ENCODE data around the gene PIK3R5. TPM values are rescaled to one million over a fixed set of nuclear protein-coding genes. Genes with fewer than 3 reads are reported as not detected.

Gene PIK3R5
- total RNA-seq, 1 experiment from 2014 or later = not detected

DNA sequence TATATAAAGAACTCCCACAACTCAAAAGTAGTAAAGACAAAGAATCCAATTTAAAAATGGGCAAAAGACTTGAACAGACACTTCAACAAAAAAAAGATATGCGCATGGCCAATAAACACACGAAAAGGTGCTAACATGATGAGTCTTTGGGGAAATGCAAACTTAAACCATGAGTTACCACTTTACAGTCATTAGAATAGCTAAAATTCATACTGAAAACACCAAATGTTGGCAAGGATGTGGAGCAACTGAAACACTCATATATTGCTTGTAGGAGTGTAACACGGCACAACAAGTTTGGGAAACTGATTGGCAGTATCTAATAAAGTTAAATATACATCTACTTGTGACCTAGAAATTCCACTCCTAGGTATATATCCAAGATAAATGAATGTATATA, 3.0 kb upstream of the PIK3R5 start:
- no TSS peak for BruUV-seq (replicated peaks)
- no peaks in the 10 kb centered on the region for H3K9me3 ChIP-seq
- POLR2A ChIA-PET = no interaction called here

DNA sequence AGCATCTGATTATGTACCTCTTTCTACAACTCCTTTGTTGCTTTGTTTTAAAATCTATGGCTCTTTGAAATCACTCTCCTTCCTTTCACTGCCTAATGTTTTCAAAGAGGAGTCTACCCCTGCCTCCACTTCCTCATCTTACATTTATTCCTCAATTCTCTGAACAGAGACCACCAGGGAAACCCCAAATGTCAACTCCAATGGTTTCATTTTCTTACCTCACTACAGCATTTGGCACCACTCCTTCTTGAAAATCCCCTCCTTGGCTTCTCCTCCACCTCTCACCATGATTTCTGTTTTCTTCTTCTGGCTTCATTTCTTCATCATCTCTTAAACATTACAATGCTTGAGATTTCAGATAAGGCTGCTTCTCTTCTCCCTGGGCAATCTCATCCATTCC, 2.4 kb upstream of the PIK3R5 start:
- Mint-ChIP-seq H3K4me1 (ENCODE audit: low read depth, unreplicated experiment) (no peaks in the 10 kb centered on the region), H3K27ac (ENCODE audit: unreplicated experiment) (no peak overlapping the region), H3K9me3 (ENCODE audit: unreplicated experiment) (peaks cover 12% of the 10 kb centered on the region), H3K27me3 (ENCODE audit: insufficient read depth, unreplicated experiment) (peaks cover 6% of the 10 kb centered on the region), H3K36me3 (ENCODE audit: insufficient read depth, unreplicated experiment) (no peaks in the 10 kb centered on the region), H3K4me3 (ENCODE audit: unreplicated experiment) (no peak overlapping the region)
- Histone ChIP-seq H3K9me3 (no peaks in the 10 kb centered on the region), H3K4me3 (ENCODE audit: low read depth, low read length) (no peak overlapping the region), H3K27me3 (replicated peaks; ENCODE audit: control insufficient read depth, insufficient read depth, low read length) (no peaks in the 10 kb centered on the region), H3K4me1 (no peaks in the 10 kb centered on the region), H3K36me3 (ENCODE audit: control insufficient read depth, insufficient read depth, low read length) (no peaks in the 10 kb centered on the region)
- DNase-seq = no peak
- POLR2A ChIA-PET = no interaction called here
- no TSS peak for BruUV-seq (replicated peaks)
- intact Hi-C loops (cut with micrococcal nuclease; ENCODE audit: unreplicated experiment) = no loop called here
- TF ChIP-seq, protein P1, sequence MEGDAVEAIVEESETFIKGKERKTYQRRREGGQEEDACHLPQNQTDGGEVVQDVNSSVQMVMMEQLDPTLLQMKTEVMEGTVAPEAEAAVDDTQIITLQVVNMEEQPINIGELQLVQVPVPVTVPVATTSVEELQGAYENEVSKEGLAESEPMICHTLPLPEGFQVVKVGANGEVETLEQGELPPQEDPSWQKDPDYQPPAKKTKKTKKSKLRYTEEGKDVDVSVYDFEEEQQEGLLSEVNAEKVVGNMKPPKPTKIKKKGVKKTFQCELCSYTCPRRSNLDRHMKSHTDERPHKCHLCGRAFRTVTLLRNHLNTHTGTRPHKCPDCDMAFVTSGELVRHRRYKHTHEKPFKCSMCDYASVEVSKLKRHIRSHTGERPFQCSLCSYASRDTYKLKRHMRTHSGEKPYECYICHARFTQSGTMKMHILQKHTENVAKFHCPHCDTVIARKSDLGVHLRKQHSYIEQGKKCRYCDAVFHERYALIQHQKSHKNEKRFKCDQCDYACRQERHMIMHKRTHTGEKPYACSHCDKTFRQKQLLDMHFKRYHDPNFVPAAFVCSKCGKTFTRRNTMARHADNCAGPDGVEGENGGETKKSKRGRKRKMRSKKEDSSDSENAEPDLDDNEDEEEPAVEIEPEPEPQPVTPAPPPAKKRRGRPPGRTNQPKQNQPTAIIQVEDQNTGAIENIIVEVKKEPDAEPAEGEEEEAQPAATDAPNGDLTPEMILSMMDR (IDR thresholded peaks at IDR 0.05; ENCODE audit: insufficient read depth in 1 of 2, low read depth in 1 of 2, low read length in 1 of 2, severe bottlenecking in 1 of 2, unreplicated experiment in 1 of 2) = no peak
- CTCF ChIA-PET = no interaction called here

More for the DNA sequence above, 3.0 kb upstream of the PIK3R5 start:
- Mint-ChIP-seq H3K27ac (ENCODE audit: unreplicated experiment) (no peak overlapping the region), H3K27me3 (ENCODE audit: insufficient read depth, unreplicated experiment) (peaks cover 6% of the 10 kb centered on the region), H3K4me3 (ENCODE audit: unreplicated experiment) (no peak overlapping the region), H3K36me3 (ENCODE audit: insufficient read depth, unreplicated experiment) (no peaks in the 10 kb centered on the region), H3K4me1 (ENCODE audit: low read depth, unreplicated experiment) (no peaks in the 10 kb centered on the region), H3K9me3 (ENCODE audit: unreplicated experiment) (peaks cover 12% of the 10 kb centered on the region)
- intact Hi-C loops (cut with micrococcal nuclease; ENCODE audit: unreplicated experiment) = no loop called here
- H3K36me3 ChIP-seq (ENCODE audit: control insufficient read depth, insufficient read depth, low read length) = no peaks in the 10 kb centered on the region
- H3K4me3 ChIP-seq (ENCODE audit: low read depth, low read length) = no peak overlapping the region
- DNase-seq = no peak
- TF ChIP-seq, protein P1 (IDR thresholded peaks at IDR 0.05; ENCODE audit: insufficient read depth in 1 of 2, low read depth in 1 of 2, low read length in 1 of 2, severe bottlenecking in 1 of 2, unreplicated experiment in 1 of 2) = no peak
- CTCF ChIA-PET = no interaction called here
- H3K4me1 ChIP-seq = no peaks in the 10 kb centered on the region
- no peaks in the 10 kb centered on the region for H3K27me3 ChIP-seq (replicated peaks; ENCODE audit: control insufficient read depth, insufficient read depth, low read length)

DNA sequence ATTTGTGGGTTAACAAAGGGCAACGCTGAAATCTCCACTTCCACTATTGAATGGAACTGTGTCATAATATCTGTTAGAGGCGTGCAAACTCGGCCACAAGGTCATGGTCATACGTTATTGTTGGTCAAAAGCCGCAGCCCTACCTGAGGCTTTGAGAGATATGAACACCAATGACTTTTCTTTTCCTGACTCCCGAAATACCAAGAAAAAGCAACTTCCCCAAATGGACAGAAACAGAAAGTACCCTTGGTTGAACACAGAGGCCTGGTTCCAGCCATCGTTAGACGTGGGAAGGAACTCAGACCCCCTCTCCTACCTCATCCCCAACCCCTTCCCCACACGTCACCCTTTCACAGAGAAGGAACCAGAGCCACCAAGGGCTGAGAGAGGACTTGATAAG, 1.4 kb upstream of the PIK3R5 start:
- Mint-ChIP-seq H3K4me1 (ENCODE audit: low read depth, unreplicated experiment) (no peaks in the 10 kb centered on the region), H3K27me3 (ENCODE audit: insufficient read depth, unreplicated experiment) (peaks cover 8% of the 10 kb centered on the region), H3K36me3 (ENCODE audit: insufficient read depth, unreplicated experiment) (no peaks in the 10 kb centered on the region), H3K4me3 (ENCODE audit: unreplicated experiment) (no peak overlapping the region), H3K9me3 (ENCODE audit: unreplicated experiment) (peaks cover 6% of the 10 kb centered on the region), H3K27ac (ENCODE audit: unreplicated experiment) (no peak overlapping the region)
- no TSS peak for BruUV-seq (replicated peaks)
- H3K27me3 ChIP-seq (replicated peaks; ENCODE audit: control insufficient read depth, insufficient read depth, low read length) = no peaks in the 10 kb centered on the region
- ChIA-PET CTCF (no interaction called here), POLR2A (no interaction called here)
- no peak for DNase-seq
- TF ChIP-seq, protein P1 (IDR thresholded peaks at IDR 0.05; ENCODE audit: insufficient read depth in 1 of 2, low read depth in 1 of 2, low read length in 1 of 2, severe bottlenecking in 1 of 2, unreplicated experiment in 1 of 2) = no peak
- no peak overlapping the region for H3K4me3 ChIP-seq (ENCODE audit: low read depth, low read length)
- intact Hi-C loops (cut with micrococcal nuclease; ENCODE audit: unreplicated experiment) = no loop called here
- no peaks in the 10 kb centered on the region for H3K9me3 ChIP-seq
- no peaks in the 10 kb centered on the region for H3K4me1 ChIP-seq
- H3K36me3 ChIP-seq (ENCODE audit: control insufficient read depth, insufficient read depth, low read length) = no peaks in the 10 kb centered on the region
